Naive thymus-derived CD8-positive, alpha-beta T cell (primary cell): Measurements from ENCODE around the gene NINJ2. TPM values are rescaled to one million over a fixed set of nuclear protein-coding genes. Genes with fewer than 3 reads are reported as not detected.

Source experiments
- ATAC-seq, 2 donors: fragments of 150-1000 bp; cut with Tn5 transposase in 1 of 2; sonication (Bioruptor Pico), chemical (Tn5 transposase) in 1 of 2; 1 replicate in 1 of 2; 2 replicates in 1 of 2; pipeline ENCODE4 v1.10.0; 2021; ENCODE audit warnings: mild to moderate bottlenecking in 2 of 2, moderate library complexity in 2 of 2
- POLR2A ChIA-PET: fragments of 350-600 bp; sonication (Branson Sonifier 250); formaldehyde crosslinking; loops from one replicate; lab custom pipeline; 2021; ENCODE audit warnings: antibody characterized with exemption; lab: Charles Lee
- DNase-seq, 10 donors: peaks; one replicate each; pipeline versions ENCODE4 v3.0.0 to v3.0.0-alpha.2; 2020 to 2022
- H3K27ac Mint-ChIP-seq, 10 donors: one replicate each; pipeline ENCODE4 v1.8.0; 2020 to 2022; ENCODE audit warnings: mild to moderate bottlenecking in 10 of 10, mixed read lengths in 10 of 10, moderate library complexity in 4 of 10, inconsistent platforms in 1 of 10
- H3K27me3 Mint-ChIP-seq, 5 donors: one replicate each; pipeline ENCODE4 v1.8.0; 2021 to 2022; ENCODE audit warnings: mixed read lengths in 5 of 5
- H3K36me3 Mint-ChIP-seq, 3 donors: one replicate each; pipeline ENCODE4 v1.8.0; 2020 to 2022; ENCODE audit warnings: mixed read lengths in 3 of 3, mild to moderate bottlenecking in 2 of 3, inconsistent platforms in 1 of 3
- H3K4me1 Mint-ChIP-seq, 4 donors: one replicate each; pipeline ENCODE4 v1.8.0; 2021 to 2022; ENCODE audit warnings: mixed read lengths in 4 of 4
- H3K4me3 Mint-ChIP-seq, 10 donors: one replicate each; pipeline ENCODE4 v1.8.0; 2020 to 2022; ENCODE audit warnings: mild to moderate bottlenecking in 10 of 10, mixed read lengths in 10 of 10, moderate library complexity in 6 of 10, inconsistent platforms in 1 of 10
- H3K9me3 Mint-ChIP-seq, 9 donors: one replicate each; pipeline ENCODE4 v1.8.0; 2020 to 2022; ENCODE audit warnings: mixed read lengths in 9 of 9, mild to moderate bottlenecking in 3 of 9, inconsistent platforms in 1 of 9, moderate library complexity in 1 of 9
- polyA plus RNA-seq, 3 donors: library from polyadenylated mRNA; unstranded; fragments of 300-500 nt; fragmentation: Illumina TruSeq; gene quantifications; one replicate each; pipeline ENCODE4 v1.2.3, GENCODE V29; 2021
- total RNA-seq, 8 experiments: library from RNA in 2 of 8; stranded (reverse) in 2 of 8; gene quantifications; one replicate each; pipeline ENCODE4 v1.2.3 and lab custom pipeline; 2021 to 2026

The NINJ2 gene
- total and polyA plus RNA-seq, 5 experiments from 2014 or later: 0.85 to 5.1 (median 3.9) TPM

- Mint-ChIP-seq H3K9me3 (no peaks in the 10 kb centered on the region), H3K27me3 (no peaks in the 10 kb centered on the region), H3K4me1 (peaks cover 12 to 39% (median 29%) of the 10 kb centered on the region in 4 donors), H3K27ac (peak overlapping the region in 3 of 10 donors; percentile 6 to 80 (median 40)), H3K36me3 (no peaks in the 10 kb centered on the region), H3K4me3 (no peak overlapping the region)
- ATAC-seq: peak in 1 of 2 donors; percentile 59
- no peak for DNase-seq
- POLR2A ChIA-PET: no interaction called here
Measured at GRCh38 chr12:607541-608001, 55.7 kb downstream of the NINJ2 start.

GRCh38 chr12:604956-605355 lies 58.3 kb downstream of the NINJ2 start:
- no peaks in the 10 kb centered on the region for H3K9me3 Mint-ChIP-seq
- ATAC-seq (no peak), DNase-seq (no peak)
- no peak overlapping the region for H3K4me3 Mint-ChIP-seq
- no peaks in the 10 kb centered on the region for H3K27me3 Mint-ChIP-seq
- H3K27ac Mint-ChIP-seq: no peak overlapping the region
- H3K4me1 Mint-ChIP-seq: peaks cover 5 to 21% (median 16%) of the 10 kb centered on the region in 4 donors
- H3K36me3 Mint-ChIP-seq: no peaks in the 10 kb centered on the region
- POLR2A ChIA-PET: no interaction called here

GRCh38 chr12:602700-603068 lies 60.6 kb downstream of the NINJ2 start:
- POLR2A ChIA-PET: no interaction called here
- no peaks in the 10 kb centered on the region for H3K9me3 Mint-ChIP-seq
- peaks cover 5 to 14% (median 8%) of the 10 kb centered on the region in 4 donors for H3K4me1 Mint-ChIP-seq
- no peak overlapping the region for H3K4me3 Mint-ChIP-seq
- no peaks in the 10 kb centered on the region for H3K36me3 Mint-ChIP-seq
- H3K27me3 Mint-ChIP-seq: no peaks in the 10 kb centered on the region
- H3K27ac Mint-ChIP-seq: no peak overlapping the region
- DNase-seq (no peak), ATAC-seq (no peak)

GRCh38 chr12:601976-602699 lies 61.1 kb downstream of the NINJ2 start:
- ATAC-seq: no peak
- H3K4me3 Mint-ChIP-seq: no peak overlapping the region
- no peaks in the 10 kb centered on the region for H3K36me3 Mint-ChIP-seq
- no peak overlapping the region for H3K27ac Mint-ChIP-seq
- peaks cover 0 to 13% (median 4%) of the 10 kb centered on the region in 4 donors for H3K4me1 Mint-ChIP-seq
- no peak for DNase-seq
- POLR2A ChIA-PET: no interaction called here
- no peaks in the 10 kb centered on the region for H3K27me3 Mint-ChIP-seq
- no peaks in the 10 kb centered on the region for H3K9me3 Mint-ChIP-seq

- peaks cover 0 to 5% (median under 1%) of the 10 kb centered on the region in 4 donors for H3K4me1 Mint-ChIP-seq
- H3K27ac Mint-ChIP-seq: peak overlapping the region in 1 of 10 donors; percentile 36
- POLR2A ChIA-PET: no interaction called here
- H3K27me3 Mint-ChIP-seq: no peaks in the 10 kb centered on the region
- H3K4me3 Mint-ChIP-seq: no peak overlapping the region
- ATAC-seq (no peak), DNase-seq (no peak)
- H3K36me3 Mint-ChIP-seq: no peaks in the 10 kb centered on the region
- no peaks in the 10 kb centered on the region for H3K9me3 Mint-ChIP-seq
Measured at GRCh38 chr12:599756-600155, 63.5 kb downstream of the NINJ2 start.

- POLR2A ChIA-PET: interaction anchor here (0.5 kb wide), 1 partner anchor 193 kb away, joined by 4 read pairs; no protein-coding TSS in a partner anchor
- ATAC-seq: no peak
- H3K27ac Mint-ChIP-seq: peak overlapping the region in 1 of 10 donors; percentile 46
Measured at GRCh38 chr12:597926-598568, 65.2 kb downstream of the NINJ2 start.

GRCh38 chr12:593396-594270 lies 69.6 kb downstream of the NINJ2 start:
- Mint-ChIP-seq H3K36me3 (no peaks in the 10 kb centered on the region), H3K4me1 (peaks cover 0 to 17% (median 3%) of the 10 kb centered on the region in 4 donors), H3K4me3 (no peak overlapping the region), H3K27me3 (no peaks in the 10 kb centered on the region), H3K9me3 (peaks cover 0 to 1% (median 0%) of the 10 kb centered on the region in 9 donors), H3K27ac (no peak overlapping the region)
- no peak for ATAC-seq
- POLR2A ChIA-PET: no interaction called here
- DNase-seq: no peak

More at GRCh38 chr12:597926-598568, 65.2 kb downstream of the NINJ2 start:
- H3K9me3 Mint-ChIP-seq: no peaks in the 10 kb centered on the region
- DNase-seq: no peak
- no peaks in the 10 kb centered on the region for H3K27me3 Mint-ChIP-seq
- H3K4me3 Mint-ChIP-seq: no peak overlapping the region
- H3K36me3 Mint-ChIP-seq: no peaks in the 10 kb centered on the region
- peaks cover 0 to 5% (median 3%) of the 10 kb centered on the region in 4 donors for H3K4me1 Mint-ChIP-seq

GRCh38 chr12:592024-592505 lies 71.2 kb downstream of the NINJ2 start:
- POLR2A ChIA-PET: no interaction called here
- Mint-ChIP-seq H3K9me3 (peaks cover 0 to 3% (median 0%) of the 10 kb centered on the region in 9 donors), H3K4me3 (no peak overlapping the region), H3K4me1 (peaks cover 0 to 17% (median under 1%) of the 10 kb centered on the region in 4 donors), H3K27ac (no peak overlapping the region), H3K36me3 (peaks cover 0 to 3% (median 0%) of the 10 kb centered on the region in 3 donors), H3K27me3 (no peaks in the 10 kb centered on the region)
- DNase-seq (no peak), ATAC-seq (no peak)

- peaks cover 0 to 3% (median 0%) of the 10 kb centered on the region in 3 donors for H3K36me3 Mint-ChIP-seq
- no peak overlapping the region for H3K27ac Mint-ChIP-seq
- POLR2A ChIA-PET: no interaction called here
- H3K4me3 Mint-ChIP-seq: no peak overlapping the region
- peaks cover 0 to 3% (median 0%) of the 10 kb centered on the region in 9 donors for H3K9me3 Mint-ChIP-seq
- peaks cover 0 to 17% (median 2%) of the 10 kb centered on the region in 4 donors for H3K4me1 Mint-ChIP-seq
- H3K27me3 Mint-ChIP-seq: no peaks in the 10 kb centered on the region
- peak in 1 of 2 donors; percentile 39 for ATAC-seq
- DNase-seq: no peak
Measured at GRCh38 chr12:591167-592023, 71.8 kb downstream of the NINJ2 start.

- POLR2A ChIA-PET: no interaction called here
- DNase-seq (no peak), ATAC-seq (no peak)
- Mint-ChIP-seq H3K4me3 (no peak overlapping the region), H3K27me3 (no peaks in the 10 kb centered on the region), H3K9me3 (peaks cover 0 to 3% (median 0%) of the 10 kb centered on the region in 9 donors), H3K27ac (no peak overlapping the region), H3K36me3 (peaks cover 0 to 3% (median 0%) of the 10 kb centered on the region in 3 donors), H3K4me1 (peaks cover 0 to 17% (median 2%) of the 10 kb centered on the region in 4 donors)
Measured at GRCh38 chr12:590206-590750, 73.0 kb downstream of the NINJ2 start.

- Mint-ChIP-seq H3K36me3 (peaks cover 0 to 3% (median 0%) of the 10 kb centered on the region in 3 donors), H3K27me3 (no peaks in the 10 kb centered on the region), H3K4me3 (no peak overlapping the region), H3K27ac (no peak overlapping the region), H3K9me3 (peaks cover 0 to 3% (median 0%) of the 10 kb centered on the region in 9 donors), H3K4me1 (peaks cover 0 to 17% (median 2%) of the 10 kb centered on the region in 4 donors)
- POLR2A ChIA-PET: no interaction called here
- ATAC-seq (no peak), DNase-seq (no peak)
Measured at GRCh38 chr12:588646-589045, 74.6 kb downstream of the NINJ2 start.
